HG03097 (cell line): ENCODE measurements around the gene MTA2.

Experiments
- ATAC-seq: cut with Tn5 transposase; IDR thresholded peaks from one replicate; pipeline ENCODE4 v1.9.1; 2021; ENCODE audit not compliant: unreplicated experiment, low FRiP score

The MTA2 gene

DNA sequence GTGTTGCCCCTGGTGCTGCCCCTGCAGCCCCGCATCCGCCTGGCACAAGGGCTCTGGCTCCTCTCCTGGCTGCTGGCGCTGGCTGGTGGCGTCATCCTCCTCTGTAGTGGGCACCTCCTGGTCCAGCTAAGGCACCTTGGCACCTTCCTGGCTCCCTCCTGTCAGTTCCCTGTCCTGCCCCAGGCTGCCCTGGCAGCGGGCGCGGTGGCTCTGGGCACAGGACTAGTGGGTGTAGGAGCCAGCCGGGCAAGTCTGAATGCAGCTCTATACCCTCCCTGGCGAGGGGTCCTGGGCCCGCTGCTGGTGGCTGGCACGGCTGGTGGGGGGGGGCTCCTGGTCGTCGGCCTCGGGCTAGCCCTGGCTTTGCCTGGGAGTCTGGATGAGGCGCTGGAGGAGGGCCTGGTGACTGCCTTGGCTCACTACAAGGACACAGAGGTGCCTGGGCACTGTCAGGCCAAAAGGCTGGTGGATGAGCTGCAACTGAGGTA is 11.7 kb upstream of the MTA2 start:
- no peak for ATAC-seq

DNA sequence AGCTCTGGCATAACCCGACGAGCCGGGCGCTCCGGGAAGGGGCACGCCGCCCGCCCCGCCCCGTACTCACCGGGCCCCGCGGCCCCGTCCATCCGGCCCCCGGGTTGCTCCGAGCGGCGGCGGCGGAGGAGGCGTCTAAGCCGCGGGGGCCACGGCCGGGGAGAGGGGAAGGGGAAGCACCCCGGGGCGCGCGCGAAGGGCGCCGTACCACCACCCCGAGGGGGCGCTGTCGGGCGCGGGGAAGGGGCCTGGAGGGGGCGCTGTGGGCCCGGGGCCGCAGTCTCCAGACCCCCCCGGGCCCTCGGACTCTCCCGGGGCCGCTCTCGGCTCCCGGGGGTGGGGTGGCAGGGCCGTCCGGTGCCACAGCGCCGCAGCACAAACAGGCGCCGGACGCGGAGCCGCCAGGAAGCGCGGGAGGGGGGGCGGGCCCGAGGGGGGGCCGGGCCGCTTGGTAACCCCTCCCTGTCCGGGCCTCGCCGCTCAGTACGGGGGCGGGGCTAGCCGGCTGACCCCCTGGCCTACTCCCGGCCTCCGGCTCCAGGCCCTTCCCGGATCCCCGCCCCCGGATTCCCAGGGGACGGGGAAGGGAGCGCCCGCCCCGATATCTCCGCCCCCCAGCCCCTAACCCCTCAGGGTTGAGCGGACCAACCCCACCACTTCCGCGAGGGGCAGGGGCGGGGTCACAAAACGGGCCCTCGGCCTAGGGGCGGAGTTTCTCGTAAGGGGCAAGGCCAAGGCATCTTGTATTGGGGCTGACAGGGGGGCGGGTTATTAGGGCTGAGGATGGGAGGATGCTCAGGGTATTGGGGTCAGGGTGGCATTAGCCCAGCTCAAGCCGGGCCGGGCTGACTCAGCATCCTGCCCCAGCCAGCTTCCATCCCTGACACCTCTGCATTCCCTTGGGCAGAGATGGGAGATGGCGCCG is 11.0 kb upstream of the MTA2 start, which contains the start of the genes EML3 and ROM1:
Gene EML3, minus strand, starts transcription at position 410 of the 925 bp plus-strand sequence. Its CDS starts 318 bp downstream, at position 92.
Gene ROM1, plus strand, starts transcription at position 892 of the 925 bp plus-strand sequence. Its CDS starts 25 bp downstream, at position 917.
- peak; percentile 49 for ATAC-seq

DNA sequence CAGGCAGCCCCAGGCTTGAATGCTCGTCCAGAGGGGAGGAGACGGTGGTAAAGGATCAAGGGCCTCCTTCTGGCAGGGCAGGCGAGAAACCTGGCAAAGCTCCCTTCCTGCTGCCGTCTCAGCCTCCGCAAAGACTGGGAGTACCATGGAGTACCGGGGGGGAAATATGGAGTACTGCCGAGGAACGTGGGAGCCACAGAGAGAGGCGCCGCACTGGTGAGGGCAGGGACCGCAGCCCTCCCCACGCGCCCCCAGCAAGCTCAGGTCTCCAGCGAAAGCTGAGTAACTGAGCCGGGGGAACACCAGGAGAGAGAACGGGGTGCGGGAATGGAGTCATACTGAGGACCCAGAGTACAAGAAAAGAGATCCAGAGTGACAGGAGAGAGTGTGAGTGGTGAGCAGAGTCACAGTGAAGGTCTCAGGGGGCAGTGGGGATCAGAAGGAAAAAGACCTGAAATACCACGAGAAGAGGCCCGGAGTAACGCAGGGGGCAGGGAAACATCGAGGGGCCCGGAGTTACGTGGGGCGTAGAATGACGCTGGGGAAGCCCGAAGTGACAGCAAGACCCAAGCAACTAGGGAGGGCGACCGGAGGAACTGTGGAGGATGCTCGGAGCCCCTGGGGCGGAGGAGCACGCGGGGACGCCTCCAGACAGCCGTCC is 10.2 kb upstream of the MTA2 start:
- peak; percentile 7 for ATAC-seq

DNA sequence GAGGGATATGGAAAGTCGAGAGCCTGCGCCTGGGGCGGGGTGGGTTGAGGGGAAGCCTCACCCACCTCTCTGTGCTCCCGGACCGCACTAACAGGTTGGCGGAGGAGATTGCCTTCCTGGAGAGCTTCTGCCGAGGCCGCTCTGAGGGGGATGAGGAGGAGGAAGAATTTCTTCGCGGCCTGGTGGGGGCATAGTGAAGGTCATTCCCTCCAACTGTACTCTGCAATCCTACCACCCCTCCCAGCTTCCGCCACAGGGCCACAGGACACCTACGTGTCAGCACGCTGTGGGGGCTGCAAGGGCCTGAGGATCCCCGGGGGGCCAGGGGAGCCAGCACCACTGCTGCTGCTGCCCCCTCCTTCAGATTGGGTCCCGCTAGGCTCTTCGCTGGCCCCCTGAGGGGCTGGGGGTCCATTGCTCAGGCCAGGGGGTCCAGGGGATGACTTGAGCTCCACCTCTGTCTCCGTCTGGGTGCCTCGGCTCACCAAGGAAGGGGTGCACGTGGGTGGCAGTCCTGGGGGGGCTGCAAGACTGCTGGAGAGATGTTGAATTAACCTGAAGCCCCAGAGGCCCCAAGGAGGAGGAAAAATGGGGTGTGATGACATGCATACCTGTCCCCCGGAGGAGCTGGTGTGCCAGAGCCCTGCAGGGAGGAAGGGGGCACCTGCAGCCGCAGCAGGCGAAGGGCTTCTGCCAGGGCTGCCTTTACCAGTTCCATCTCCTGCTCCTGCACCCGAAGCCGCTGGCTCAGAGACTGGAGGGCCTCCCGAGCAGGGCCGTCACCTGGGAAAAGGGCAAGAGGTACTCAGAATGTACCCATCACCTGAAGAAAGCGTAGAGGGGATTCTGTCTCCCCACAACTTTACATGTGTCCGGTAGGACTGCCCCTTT is 9.4 kb upstream of the MTA2 start:
- ATAC-seq = no peak

DNA sequence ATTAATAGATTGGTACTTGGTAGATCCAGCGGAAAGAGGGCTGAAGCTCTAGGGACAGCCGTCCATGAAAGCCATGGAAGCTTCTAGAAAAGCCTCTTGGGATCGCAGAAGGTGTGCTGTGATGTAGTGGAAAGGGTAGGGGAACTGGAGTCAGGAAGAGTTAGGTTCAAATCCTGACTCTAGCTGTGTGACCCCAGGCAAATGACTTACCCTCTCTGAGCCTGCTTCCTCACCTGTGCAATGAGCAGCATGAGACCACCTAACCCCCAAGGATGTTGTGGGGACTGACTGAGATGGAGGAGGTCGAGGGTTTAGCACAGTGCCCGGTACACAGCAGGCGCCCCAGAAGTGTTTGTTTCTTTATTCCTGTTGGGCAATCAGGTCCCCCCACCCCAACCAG is 8.7 kb upstream of the MTA2 start:
- no peak for ATAC-seq

DNA sequence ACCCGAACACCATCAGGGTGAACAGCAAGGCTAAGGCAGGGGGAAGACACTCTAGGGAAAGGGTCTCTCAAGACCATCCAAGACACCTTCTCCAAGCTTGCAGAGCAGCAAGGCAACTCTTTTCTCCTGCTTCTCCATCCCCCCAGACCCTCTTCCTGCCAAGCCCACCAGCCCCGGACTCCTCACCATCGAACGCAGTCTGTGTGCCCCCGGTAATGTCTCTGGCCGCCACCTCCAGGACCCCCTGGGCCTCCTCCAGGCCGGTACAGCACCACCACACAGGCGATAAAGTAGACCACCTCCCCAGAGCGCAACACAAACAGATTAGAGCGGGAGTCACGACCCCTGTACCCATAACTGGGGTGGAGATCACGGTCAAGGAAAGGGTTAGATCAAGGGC is 7.1 kb upstream of the MTA2 start:
- no peak for ATAC-seq

DNA sequence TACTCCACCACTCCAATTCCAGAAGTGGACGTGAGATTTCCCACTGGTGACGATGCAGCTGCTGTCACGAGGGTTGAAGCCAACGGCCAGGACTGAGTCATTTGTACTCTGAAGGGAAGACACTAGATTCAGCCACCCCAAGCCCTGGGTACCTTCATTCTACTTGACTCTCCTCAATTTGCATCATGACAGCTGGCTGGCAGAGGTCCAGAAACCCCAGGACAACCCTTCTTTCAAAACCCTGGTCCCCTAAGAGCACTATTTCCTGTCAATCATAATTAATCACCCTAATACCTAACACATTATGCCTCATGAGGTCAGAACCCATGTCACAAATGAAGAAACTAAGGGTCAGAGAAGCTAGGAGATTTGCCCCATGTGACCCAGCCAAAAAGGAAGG is 6.0 kb upstream of the MTA2 start:
- no peak for ATAC-seq

DNA sequence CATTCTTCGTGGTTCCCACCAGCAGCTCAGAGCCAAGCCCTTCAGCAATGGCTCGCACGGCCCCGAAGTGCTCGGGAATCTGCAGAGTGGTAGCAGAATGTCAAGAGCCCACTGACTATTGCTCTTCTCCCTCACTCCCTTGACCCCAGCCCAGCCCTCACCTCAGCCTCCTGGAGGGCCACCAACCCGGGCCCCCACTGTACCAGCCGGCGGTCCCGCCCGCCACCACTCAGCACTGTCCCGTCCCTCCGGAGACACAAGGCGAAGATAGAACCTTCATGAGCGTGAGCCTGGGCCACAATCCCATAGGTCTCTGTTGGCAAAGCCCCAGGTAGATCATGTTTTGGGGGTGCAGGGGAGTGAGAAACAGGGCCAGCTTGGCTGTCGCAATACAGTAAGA is 4.2 kb upstream of the MTA2 start:
- ATAC-seq = no peak

DNA sequence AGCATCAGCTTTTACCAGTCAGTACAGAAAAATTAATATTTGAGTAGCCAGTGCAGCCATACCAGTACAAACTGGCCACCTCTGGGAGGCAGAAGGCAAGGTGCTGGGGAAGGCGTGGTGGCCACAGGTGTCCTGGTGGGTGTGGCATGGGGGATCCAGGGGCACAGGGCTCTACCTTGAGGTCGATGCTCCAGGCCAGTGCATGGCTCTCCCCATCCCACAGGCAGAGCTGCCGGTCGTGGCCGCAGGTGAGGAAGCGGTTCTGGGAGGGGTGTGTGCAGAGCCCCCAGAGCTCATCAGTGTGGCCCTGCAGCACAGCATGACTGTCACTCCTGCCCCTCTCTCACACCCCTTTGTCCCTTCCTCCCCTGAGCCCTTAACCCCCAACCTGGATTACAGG is 3.8 kb upstream of the MTA2 start:
- ATAC-seq = no peak

DNA sequence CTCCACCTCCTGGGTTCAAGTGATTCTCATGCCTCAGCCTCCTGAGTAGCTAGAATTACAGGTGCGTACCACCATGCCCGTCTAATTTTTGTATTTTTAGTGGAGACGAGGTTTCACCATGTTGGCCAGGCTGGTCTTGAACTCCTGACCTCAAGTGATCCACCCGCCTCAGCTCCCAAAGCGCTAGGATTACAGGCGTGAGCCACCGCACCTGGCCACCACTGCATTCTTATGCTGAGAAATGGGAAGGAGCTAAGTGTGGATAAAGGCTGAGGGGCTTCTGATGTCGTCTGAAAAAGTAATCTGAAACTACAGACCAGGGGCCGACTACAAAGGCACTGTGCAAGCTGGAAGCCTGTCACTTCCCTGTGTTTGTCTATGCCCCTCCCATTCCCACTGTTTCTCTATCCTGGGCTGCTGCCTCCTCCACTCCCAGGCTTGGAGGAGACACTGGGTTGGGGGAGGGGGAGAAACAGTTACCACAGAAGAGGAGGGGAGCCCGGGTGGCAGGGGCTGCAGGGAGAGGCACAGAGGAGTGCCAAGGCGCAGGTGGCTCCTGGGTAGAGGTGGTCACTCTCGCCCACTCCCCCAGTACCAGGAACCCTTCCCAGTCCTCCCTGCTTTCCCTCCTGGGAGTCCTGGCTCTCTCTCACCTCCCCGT is 2.9 kb upstream of the MTA2 start:
- ATAC-seq = no peak

DNA sequence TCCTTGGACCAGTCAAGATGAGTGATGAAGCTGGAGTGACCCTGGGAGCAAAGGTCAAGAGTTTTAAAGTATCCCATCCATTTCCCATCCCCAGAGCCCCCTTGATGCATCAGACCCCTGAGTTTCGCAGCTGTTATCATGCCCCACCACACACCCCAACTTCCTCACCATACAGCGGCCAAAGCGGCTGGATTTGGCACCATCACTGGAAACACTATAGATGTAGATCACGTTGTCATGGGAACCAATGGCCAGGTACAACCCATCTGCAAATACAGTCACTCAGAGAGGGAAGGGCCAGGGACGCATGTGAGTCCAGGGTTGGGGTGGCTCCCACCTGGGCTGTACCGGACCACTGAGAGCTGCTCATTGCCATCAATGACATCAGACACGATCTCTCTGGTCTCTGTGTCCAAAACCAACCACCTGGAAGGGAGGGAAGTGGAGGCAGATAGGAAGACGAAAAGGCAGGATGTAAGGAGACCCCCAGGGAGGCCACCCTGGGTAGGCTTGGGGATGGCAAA is 2.2 kb upstream of the MTA2 start:
- no peak for ATAC-seq

DNA sequence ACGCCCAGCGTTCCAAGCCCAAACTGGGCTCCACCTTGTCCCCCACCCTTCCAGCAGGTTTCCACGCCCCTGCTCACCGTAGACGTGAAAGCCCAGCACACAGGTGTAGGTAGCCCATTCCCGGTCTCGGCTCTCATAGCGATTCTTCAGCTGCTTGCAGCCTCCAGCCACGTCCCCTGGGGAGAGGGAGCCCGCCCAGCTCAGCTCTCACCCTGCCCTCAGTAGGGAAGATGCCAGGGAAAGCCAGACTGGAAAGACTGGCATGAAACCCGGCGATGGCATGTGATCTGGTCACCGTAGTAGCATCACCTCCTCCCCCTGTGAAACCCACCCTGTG is 1.4 kb upstream of the MTA2 start:
- no peak for ATAC-seq

DNA sequence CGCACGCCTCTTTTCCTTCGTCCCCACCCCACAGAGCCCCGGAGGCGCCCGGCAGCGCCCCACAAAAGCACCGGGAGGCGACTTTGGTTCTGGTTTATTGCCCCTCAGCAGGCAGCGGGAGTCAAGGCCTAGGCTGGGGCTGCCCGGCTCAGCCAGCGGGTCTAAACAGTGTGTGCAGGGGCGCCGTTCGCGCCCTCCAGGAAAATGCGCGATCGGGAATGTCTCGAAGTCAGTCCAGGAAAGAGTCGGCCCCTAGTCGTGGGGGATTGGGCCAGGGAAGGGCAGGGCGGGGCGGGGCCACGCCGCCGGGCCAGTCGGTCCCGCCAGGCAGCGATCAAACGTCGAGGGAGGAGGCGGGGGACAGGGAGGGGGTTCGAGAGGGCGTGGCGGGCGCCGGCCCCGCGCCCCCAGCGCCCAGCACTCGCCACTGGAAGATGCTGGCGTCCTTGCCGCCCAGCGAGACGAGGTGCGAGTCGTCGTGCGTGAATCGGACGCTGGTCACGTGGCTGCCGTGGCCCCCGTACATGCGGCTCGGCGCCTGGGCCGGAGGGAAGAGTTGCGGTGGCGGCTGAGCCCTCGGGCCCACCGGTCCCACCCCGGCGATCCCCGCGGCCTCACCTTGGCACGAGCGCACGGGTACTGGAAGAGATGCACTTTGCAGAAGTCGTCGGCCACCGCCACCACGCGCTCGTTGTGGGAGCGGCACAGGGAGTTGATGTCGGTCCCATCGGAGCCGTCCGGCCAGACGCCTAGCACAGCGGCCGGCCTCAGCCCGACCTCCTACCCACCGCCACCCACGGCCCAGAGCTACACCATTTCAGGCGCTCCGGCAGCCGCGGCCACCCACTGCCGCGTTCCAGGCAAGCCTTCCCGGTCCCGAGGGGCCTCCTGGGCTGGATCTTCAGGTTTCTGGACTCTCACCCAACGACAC is 741 bp upstream of the MTA2 start:
- ATAC-seq = no peak

DNA sequence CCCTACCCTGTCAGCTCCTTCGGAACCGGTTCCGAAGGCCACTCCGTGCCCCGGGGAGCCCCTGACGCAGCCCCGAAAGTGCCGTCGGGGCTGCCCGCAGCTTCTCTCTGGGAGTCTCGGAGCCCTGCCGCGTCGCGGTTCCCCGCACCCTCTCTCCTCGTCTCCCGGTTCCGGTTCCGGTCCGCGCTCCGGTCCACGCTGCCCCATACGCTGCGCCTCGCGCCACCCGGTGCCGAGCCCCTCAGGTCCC is 618 bp downstream of the MTA2 start:
- ATAC-seq = peak; percentile 17

DNA sequence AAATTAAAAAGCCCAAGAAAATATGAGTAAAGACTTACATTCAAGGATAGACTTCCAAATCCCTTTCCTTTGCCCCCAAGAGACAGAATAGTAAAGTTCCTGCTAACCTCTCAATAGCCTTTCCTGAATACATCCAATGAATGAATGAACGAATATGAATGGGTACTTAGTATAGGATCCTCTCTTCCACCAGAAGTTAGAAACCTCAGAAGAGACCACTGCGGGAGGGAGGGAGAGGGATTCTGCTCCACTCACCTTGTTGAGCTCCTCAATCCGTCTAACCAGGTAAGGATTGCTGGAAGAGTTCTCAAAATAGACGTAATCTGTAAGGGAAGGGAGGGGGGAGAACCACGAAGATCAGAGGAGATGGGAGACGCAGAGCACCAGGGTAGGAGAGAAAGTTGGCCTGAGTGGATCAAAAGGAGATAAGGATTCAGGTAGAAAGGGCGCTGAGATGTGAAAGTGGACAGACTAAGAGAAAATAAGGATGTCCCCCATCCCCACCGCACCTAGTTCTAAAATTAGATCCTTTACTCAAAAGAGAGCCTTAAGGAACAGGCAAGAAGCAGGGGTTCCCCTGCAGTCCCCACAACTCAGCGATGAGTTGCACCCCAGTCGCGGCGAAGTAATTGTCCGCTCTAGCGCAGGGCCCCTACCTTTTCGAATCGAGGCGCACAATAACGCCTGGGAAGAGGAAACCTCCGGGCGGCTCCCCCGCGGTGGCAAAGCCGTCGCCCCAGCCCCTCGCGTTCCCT is 1.1 kb downstream of the MTA2 start:
- no peak for ATAC-seq

DNA sequence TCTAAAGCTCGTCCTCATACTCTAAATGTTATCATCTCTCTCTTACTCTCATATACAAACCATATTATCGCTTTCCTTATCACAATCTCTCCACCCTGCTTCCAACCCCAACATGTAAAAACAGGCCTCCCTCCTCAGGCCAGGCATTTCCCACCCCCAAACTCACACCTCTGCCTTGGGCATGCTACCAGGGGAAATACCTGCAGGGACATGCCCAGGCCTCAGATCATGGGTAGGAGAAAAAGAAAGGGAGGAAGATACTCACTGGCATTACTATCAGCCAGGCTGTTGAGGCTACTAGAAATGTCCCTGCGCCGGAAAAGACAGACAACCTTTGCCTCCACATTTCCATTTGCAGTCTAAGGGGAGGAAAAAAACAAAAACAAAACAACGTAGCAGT is 1.8 kb downstream of the MTA2 start:
- no peak for ATAC-seq

DNA sequence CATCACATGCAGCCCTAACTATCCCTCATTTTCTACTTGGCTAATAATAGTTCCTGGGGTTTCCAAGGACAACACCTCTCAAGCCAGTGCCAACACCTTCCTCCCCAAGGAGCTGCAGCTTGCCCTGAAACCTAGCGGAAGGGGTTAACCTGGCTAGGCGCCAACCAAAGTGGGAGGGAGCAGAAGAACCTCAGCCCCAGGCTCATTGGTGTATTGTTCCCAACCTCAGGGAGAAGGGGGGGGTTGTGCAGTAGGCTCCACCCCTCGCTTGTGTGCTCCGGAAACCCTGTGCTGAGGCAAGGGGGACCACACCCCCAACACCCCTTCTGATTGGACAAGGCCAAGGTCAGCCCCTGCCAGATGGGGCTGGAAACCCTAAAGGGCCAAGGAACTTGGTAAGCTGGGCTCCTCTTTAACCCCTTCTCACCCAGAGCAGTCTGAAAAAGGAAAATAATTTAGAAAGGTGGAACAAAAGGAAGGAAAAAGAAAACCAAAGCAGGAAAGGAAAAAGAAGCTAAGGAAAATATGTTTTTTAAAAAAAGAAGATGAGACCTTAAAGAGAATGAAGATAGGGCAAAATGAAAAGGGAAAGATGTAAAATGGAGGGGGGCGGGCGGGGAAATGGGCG is 2.5 kb downstream of the MTA2 start:
- peak; percentile 30 for ATAC-seq

DNA sequence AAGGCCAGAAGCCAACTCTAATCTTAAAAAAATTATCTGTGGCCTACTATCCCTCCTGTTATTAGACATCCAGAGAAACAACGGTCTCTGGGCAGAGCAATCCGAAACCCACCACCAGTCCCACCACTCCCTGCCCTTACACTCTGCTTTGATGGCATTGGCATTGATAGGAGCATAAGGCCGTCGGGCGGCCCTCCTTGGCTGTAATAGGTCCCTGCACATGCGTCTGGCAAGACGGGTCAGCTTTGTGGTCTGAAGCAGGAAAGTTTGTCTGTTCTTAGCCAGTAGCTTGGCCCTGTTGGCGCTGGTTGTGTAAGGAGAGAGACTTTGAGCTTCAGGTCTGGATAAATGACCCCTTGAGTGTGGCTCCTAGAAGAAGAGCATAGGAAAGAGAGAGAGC is 6.5 kb downstream of the MTA2 start:
- ATAC-seq = no peak
